HL-60 (cell line): ENCODE data around the gene HOMER1.
"Not testable (repeated sequence)": the region's sequence is repeated elsewhere in the genome, so short reads cannot be mapped to it uniquely, and the experiment has no call there.

Experiments
- DNase-seq, 2 experiments: peaks; one replicate each; pipeline ENCODE4 v3.0.0-alpha.2; 2010 to 2020; ENCODE audit warnings: low read depth in 1 of 2, low spot score in 1 of 2
- H3K27ac ChIP-seq: fragments of 250-450 bp; sonication (Bioruptor Pico); replicated peaks from 2 replicates; pipeline ENCODE4 v1.5.1; 2020; ENCODE audit warnings: mild to moderate bottlenecking, moderate library complexity
- H3K27me3 ChIP-seq: fragments of 250-450 bp; sonication (Bioruptor Pico); 2 replicates; pipeline ENCODE4 v1.5.1; 2021; ENCODE audit warnings: mild to moderate bottlenecking, moderate library complexity; ENCODE audit not compliant: insufficient read depth, poor library complexity, severe bottlenecking
- H3K4me3 ChIP-seq: replicated peaks from 2 replicates; pipeline ENCODE4 v1.5.1; 2011; ENCODE audit warnings: mild to moderate bottlenecking, control low read depth, low read length; ENCODE audit not compliant: insufficient read depth
- CTCF ChIP-seq: IDR thresholded peaks from one replicate; pipeline ENCODE4 v1.5.1; 2011; ENCODE audit warnings: low read length, control low read depth, inconsistent platforms; ENCODE audit not compliant: insufficient read depth
- GABPA ChIP-seq: IDR thresholded peaks from 2 replicates; pipeline ENCODE4 v1.6.1; 2012; ENCODE audit warnings: low read depth
- POLR2AphosphoS5 ChIP-seq: IDR thresholded peaks from 2 replicates; pipeline ENCODE4 v1.6.1; 2012; ENCODE audit warnings: low read depth
- REST ChIP-seq: IDR thresholded peaks from 2 replicates; pipeline ENCODE4 v1.6.1; 2012; ENCODE audit warnings: low read depth; ENCODE audit not compliant: insufficient replicate concordance
- SPI1 ChIP-seq: IDR thresholded peaks from 2 replicates; pipeline ENCODE4 v1.6.1; 2012; ENCODE audit warnings: low read depth, mild to moderate bottlenecking, borderline replicate concordance

HOMER1 gene

GRCh38 chr5:79518718-79519117 is 4.8 kb upstream of the HOMER1 start:
- H3K27me3 ChIP-seq: no peaks in the 10 kb centered on the region
- DNase-seq: no peak
- H3K27ac ChIP-seq: no peak overlapping the region
- TF ChIP-seq GABPA (no peak), SPI1 (no peak)
- no peak overlapping the region for H3K4me3 ChIP-seq

DNA sequence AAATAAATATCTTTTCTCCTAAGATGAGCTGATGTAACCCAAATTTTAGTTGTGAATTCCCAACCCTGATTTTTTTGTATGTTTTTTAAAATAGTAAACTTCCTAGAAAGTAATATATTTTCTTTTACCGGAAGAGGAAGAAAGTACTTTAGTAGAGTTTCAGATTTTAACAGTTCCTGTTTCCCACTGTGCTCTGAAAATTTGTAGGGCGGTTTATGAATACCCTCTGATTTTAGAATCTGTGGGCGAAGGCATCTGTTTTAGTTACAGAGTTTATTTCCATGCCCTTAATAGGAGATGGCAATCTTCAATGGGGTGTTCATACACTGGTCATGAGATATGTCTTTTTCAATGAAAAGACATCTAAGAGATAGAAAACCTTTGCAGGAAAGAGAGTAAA is 3.7 kb upstream of the HOMER1 start:
- H3K4me3 ChIP-seq: no peak overlapping the region
- no peak for DNase-seq
- no peak overlapping the region for H3K27ac ChIP-seq
- peaks cover 2% of the 10 kb centered on the region for H3K27me3 ChIP-seq
- TF ChIP-seq SPI1 (peak; percentile 4; the same call in 1 of the 2 replicates), CTCF (no peak)

GRCh38 chr5:79516986-79517385 is 3.1 kb upstream of the HOMER1 start:
- DNase-seq: no peak
- no peak for TF ChIP-seq CTCF
- peak; percentile 70 for TF ChIP-seq REST
- no peak overlapping the region for H3K27ac ChIP-seq

DNA sequence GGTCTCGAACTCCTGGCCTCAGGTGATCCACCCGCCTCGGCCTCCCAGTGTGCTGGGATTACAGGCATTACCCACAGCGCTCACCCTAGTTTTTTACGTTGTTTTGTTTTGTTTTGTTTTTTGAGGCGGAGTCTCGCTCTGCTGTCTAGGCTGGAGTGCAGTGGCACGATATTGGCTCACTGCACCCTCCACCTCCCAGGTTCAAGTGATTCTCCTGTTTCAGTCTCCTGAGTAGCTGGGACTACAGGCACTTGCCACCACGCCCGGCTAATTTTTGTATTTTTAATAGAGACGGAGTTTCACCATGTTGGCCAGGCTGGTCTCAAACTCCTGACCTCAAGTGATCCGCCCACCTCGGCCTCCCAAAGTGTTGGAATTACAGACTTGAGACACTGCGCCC is 2.4 kb upstream of the HOMER1 start:
- not testable (repeated sequence) for H3K27ac ChIP-seq, DNase-seq, H3K4me3 ChIP-seq, H3K27me3 ChIP-seq

More at GRCh38 chr5:79516986-79517385, 3.1 kb upstream of the HOMER1 start:
- Histone ChIP-seq H3K27me3 (peaks cover 2% of the 10 kb centered on the region), H3K4me3 (no peak overlapping the region)

- peak; percentile 76 for TF ChIP-seq GABPA
- no peak for TF ChIP-seq CTCF
- peak; percentile 59; the same call in 1 of the 2 replicates for TF ChIP-seq POLR2AphosphoS5
- no peak for TF ChIP-seq REST
- no peak; the same call in 1 of the 2 replicates for TF ChIP-seq SPI1
- peaks cover 2% of the 10 kb centered on the region for H3K27me3 ChIP-seq
- H3K27ac ChIP-seq: no peak overlapping the region
- peak; percentile 73 to 81 for DNase-seq
- H3K4me3 ChIP-seq: peak overlapping the region; percentile 66
Measured at GRCh38 chr5:79514391-79515105, 614 bp upstream of the HOMER1 start.
